HG02970 (cell line): ENCODE results near the gene NEK3.
A peak's percentile ranks its signal among the peaks of the same experiment; 100 is the strongest.
"Not testable (repeated sequence)": the region's sequence is repeated elsewhere in the genome, so short reads cannot be mapped to it uniquely, and the experiment has no call there.

Experiments used
- ATAC-seq: cut with Tn5 transposase; IDR thresholded peaks from one replicate; pipeline ENCODE4 v1.9.1; 2021; ENCODE audit warnings: mild to moderate bottlenecking, moderate library complexity, moderate number of reproducible peaks; ENCODE audit not compliant: unreplicated experiment, low FRiP score

The NEK3 gene

DNA sequence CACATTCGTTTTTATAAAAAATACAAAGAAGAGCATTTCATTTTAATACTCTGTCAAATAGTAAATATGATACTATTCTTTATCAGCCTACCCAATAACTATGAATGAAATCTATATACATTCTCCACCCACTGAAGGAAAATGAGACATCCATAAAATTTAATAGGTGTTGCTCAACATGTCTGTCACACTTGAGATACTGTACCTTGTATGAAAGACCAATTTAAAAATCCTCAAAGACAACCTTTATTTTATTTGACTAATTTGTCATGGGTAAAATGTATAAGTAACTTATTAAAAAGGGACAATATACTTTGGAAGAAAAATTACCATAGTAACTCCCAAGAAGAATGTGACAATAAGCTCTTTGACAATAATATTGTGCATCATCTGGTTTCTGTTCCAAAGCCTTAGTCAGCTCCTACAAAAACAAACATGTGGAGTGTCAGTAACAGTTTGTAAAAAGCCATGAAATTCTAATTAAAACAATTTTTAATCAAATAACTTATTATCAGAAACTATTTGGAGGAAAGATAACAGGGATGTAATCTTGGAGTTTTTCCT lies 11.5 kb upstream of the NEK3 start:
- not testable (repeated sequence) for ATAC-seq

- no peak for ATAC-seq
Measured at GRCh38 chr13:52169839-52170238, 10.4 kb upstream of the NEK3 start.

DNA sequence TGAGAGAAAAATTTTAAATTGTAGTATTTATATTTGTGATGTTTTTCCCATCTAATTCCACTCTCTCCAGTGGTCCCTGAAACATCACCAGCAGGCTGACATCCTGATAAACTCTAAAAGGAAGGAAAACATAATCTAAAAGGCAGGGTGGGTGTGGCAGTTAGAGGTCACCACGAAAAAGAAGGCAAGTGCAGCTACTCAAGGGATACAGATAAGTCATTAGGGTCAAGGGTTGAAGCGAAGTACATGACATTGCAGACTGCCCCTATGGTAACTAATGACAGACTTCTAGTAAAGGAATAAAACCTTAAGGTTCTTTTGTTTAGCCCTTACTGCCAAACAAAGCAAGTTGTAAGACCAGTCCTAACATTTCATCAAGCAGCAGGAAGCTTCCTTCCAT lies 6.0 kb upstream of the NEK3 start:
- ATAC-seq: no peak

DNA sequence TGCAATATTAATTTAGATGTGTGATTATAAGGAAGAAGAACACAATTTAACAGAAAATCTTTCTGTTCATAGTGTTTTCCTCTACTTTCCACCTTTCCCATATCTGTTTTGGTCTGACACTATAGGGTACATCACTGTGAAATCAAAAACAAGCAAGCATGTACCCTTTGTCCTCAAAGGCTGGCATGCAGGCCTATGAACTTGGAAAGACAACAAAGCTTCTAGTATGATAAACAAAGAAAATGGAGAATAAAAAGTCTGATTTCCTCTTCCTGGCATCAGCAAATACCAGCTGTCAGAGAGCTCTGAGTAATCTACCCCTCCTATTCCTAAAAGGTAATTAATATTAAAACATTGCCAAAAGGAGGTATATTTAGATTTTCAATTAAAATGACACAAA lies 5.6 kb upstream of the NEK3 start:
- ATAC-seq: no peak

DNA sequence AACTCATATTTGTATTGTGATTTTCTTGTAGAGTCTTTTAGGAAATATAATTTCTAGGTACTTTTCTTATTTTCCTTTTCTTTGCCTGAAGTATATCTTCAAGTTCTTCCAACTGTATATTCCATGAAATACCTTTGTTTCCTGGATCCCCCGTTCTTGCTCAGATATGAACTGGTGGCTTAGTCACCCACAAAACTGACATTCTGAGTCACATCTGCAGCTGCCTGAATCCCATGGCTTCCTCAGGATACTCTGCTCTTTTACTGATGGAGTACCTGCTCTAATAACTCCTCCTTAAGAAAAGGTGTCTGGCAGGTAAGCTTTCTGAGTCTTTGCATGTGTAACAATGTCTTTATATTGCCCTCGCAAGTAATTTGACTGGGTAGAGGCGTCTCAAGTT lies 4.5 kb upstream of the NEK3 start:
- ATAC-seq: not testable (repeated sequence)

DNA sequence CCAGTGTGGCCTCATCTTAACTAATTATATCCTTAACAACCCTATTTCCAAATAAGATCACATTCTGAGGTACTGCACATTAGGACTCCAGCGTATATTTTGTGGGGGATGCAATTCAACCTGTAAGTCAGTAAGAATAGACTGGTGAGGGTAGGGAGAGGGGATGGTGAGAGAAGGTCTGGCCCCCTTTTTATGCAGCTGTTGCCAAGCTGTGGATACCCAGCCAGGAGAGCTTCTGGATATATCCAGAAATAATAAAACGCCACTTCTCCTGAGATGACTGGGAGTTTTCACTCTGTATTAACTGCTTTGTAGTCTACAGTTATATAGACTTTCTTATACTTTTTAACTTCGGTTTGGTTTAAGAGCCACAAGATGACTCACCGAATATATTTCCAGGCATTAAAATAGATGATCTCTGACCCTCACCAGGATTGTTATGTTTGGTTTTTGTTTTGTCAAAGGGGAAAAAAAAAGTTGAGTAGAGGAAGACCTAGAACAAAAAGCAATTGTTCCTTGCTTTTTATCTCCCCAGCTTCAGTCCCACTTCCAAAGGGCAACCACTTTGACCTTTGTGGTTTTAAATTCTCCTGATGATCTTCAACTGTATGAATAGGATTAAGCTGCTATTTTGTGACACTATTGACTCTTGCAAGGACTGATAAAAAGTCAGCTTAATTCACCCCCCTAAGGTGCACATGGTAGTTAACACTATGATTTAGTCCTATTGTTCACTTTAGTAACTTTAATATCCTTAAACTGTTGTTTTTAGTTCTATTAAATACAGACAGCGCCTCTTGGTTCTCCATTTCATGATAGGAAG lies 3.1 kb upstream of the NEK3 start:
- no peak for ATAC-seq

DNA sequence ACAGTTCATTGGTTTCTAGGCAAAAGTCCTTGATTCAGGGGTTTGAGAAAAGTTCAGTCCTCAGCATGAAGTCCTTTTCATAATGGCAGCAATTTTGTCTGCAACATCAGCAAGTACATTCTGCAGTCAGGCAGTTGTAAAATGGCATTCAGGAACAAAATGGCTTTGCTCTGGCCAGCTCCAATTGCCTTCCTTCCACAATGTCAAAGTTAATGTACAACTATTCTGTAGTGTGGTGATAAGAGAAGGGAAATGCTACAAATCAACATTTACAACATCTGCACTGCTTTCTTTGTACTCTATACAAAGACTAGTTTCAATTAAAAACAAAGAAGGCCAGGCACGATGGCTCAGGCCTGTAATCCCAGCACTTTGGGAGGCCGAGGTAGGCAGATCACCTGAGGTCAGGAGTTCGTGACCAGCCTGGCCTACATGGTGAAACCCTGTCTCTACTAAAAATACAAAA lies 1.8 kb upstream of the NEK3 start:
- ATAC-seq: no peak

GRCh38 chr13:52160506-52160905 lies 1.1 kb upstream of the NEK3 start:
- ATAC-seq: no peak

DNA sequence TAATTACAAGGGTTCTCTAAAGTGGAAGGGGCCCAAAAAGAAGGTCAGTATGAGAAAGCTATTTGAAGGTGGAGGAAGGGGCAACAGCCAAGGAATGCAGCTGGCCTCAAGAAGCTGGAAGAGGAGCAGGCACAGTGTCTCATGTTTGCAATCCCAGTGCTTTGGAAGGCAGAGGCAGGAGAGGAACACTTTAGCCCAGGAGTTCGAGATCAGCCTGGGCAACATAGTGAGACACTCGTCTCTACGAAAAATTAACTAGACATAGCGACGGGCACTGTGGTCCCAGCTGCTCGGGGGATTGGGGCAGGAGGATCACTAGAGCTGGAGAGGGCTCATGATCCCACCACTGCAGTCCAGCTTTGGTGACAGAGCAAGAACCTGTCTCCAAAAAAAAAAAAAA lies 656 bp upstream of the NEK3 start:
- no peak for ATAC-seq

- ATAC-seq: no peak
Measured at GRCh38 chr13:52158629-52159158, 703 bp downstream of the NEK3 start.

DNA sequence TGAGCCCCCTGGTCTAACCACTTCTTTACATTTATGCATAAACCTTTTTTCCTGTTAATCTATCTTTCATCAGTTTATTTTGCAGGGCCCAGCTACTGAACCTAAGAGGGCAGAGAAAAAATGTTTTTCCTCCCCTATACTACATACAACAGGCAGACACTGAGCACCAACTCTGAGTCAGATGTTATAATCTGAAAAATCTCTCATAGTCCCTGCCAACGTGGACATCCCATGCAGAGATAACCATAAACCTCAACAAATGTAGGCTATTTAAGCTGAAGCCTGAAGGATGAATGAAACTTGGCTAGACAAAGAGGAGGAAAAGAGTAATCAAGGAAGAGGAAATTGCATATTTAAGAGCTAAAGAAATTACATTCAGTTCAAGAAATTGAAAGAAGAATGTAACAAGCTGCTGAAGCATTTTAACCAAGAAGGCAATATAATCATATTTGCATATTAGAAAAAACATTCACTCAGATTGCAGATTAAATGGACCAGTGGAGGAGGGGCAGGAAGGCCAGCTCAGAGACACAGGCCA lies 2.6 kb downstream of the NEK3 start:
- no peak for ATAC-seq

- no peak for ATAC-seq
Measured at GRCh38 chr13:52155177-52155576, 4.2 kb downstream of the NEK3 start.

DNA sequence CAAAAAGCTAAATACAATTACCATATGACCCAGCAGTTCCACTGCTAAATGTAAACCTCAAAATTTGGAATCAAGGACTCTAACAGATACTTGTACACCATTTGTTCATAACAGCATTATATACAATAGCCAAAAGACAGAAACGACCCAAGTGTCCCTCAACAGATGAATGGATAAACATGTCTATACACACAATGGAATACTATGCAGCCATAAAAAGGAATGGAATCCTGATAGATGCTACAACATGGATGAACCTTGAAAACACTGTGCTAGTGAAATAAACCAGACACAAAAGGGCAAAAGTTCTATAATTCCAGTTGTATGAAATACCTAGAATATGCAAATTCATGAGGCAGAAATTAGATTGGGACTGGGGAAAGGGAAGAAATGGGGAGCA lies 12.2 kb downstream of the NEK3 start:
- no peak for ATAC-seq

DNA sequence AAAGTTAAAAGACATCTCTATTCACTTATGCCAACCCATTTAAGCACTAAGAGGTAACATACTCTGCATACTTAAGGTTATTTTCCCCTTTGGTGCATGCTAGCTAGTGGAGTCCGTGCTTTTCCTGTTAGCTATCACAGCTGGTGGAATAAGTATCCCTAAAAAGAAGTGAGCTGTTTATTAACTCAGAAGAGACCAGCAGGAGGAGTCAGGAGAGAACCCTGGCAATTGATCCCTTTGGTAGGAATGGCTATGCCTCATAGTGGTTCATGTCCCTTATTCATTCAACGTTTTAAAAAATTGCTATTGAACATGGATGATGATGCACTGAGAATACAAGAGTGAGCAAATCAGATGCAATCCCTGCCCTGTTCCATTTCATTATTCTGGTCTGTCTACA lies 18.1 kb downstream of the NEK3 start:
- no peak for ATAC-seq

- ATAC-seq: no peak
Measured at GRCh38 chr13:52137489-52137888, 21.9 kb downstream of the NEK3 start.

- ATAC-seq: no peak
Measured at GRCh38 chr13:52136763-52137162, 22.6 kb downstream of the NEK3 start.

DNA sequence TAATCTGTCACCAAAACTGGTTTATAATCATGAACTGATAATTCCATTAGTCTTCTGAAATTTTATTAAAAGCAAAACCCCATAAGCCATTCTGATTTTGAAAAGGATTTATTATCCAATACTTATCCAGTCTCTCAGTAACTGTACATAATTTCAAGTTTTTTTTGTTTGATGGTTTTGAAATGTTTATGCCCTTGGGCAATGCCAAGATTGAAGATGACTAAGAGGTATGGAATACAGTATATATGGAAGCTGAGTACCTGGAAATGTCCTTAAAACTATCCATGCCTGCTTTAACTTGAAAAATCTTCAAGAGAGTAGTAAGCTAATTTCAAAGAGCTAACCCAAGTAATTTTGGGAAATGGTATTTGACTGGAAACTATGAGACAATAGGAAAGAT lies 28.8 kb downstream of the NEK3 start:
- ATAC-seq: no peak

- ATAC-seq: peak; percentile 61
Measured at GRCh38 chr13:52128714-52129700, 30.4 kb downstream of the NEK3 start, which contains the start of gene NEK5. NEK5 (minus strand) TSS chr13:52129073; CDS start chr13:52127482, 1,591 bp downstream.

- ATAC-seq: no peak
Measured at GRCh38 chr13:52127783-52128702, 31.4 kb downstream of the NEK3 start.
